HEK293 (cell line): ENCODE measurements around the gene GBP7.

ENCODE experiments used
- CTCF ChIA-PET: fragments of 350-600 bp; formaldehyde crosslinking; extraction: SDS; loops from one replicate; lab custom pipeline; 2021; ENCODE audit warnings: antibody characterized with exemption; lab: Yijun Ruan, JAX
- POLR2A ChIA-PET: fragments of 300-600 bp; formaldehyde crosslinking; extraction: SDS; loops from one replicate; lab custom pipeline; 2020; ENCODE audit warnings: antibody characterized with exemption, inconsistent platforms; lab: Yijun Ruan, JAX
- H3K27ac ChIP-seq: fragments of 200-500 bp; sonication (Bioruptor generic); 2 replicates; pipeline ENCODE4 v1.5.1; 2014; ENCODE audit warnings: low read depth, low read length, control low read depth, inconsistent platforms; ENCODE audit errors: extremely low read depth
- H3K36me3 ChIP-seq, 2 experiments: fragments of 200-500 bp in 1 of 2; sonication (Bioruptor generic) in 1 of 2; 1 replicate in 1 of 2; 2 replicates in 1 of 2; pipeline ENCODE4 v1.5.1; 2014 to 2017; ENCODE audit warnings: inconsistent platforms in 2 of 2, low read length in 2 of 2; ENCODE audit not compliant: control insufficient read depth in 2 of 2, insufficient read depth in 1 of 2
- H3K4me1 ChIP-seq: fragments of 200-500 bp; sonication (Bioruptor generic); 2 replicates; pipeline ENCODE4 v1.5.1; 2014; ENCODE audit warnings: mild to moderate bottlenecking, low read length, inconsistent platforms; ENCODE audit not compliant: control insufficient read depth, insufficient read depth
- H3K4me3 ChIP-seq: 2 replicates; pipeline ENCODE4 v1.5.1; 2011; ENCODE audit warnings: low read depth, mild to moderate bottlenecking, control low read depth, low read length, moderate library complexity
- H3K9me3 ChIP-seq: fragments of 200-500 bp; sonication (Bioruptor generic); 2 replicates; pipeline ENCODE4 v1.5.1; 2014; ENCODE audit warnings: low read depth, low read length, inconsistent platforms; ENCODE audit not compliant: control insufficient read depth, insufficient read depth
- AEBP2 ChIP-seq: fragments of 450-650 bp; formaldehyde crosslinking; IDR thresholded peaks from 2 replicates; pipeline ENCODE4 v1.5.1; 2016; ENCODE audit warnings: missing biosample characterization, missing genetic modification characterization, borderline replicate concordance
- IKZF3 ChIP-seq: fragments of 450-650 bp; IDR thresholded peaks from 2 replicates; pipeline ENCODE4 v1.5.0; 2018; ENCODE audit warnings: missing biosample characterization, mild to moderate bottlenecking, missing genetic modification characterization, moderate library complexity
- KLF1 ChIP-seq: fragments of 450-650 bp; formaldehyde crosslinking; IDR thresholded peaks from 2 replicates; pipeline ENCODE4 v1.5.1; 2016; ENCODE audit warnings: missing biosample characterization, missing genetic modification characterization
- PRDM6 ChIP-seq: fragments of 450-650 bp; formaldehyde crosslinking; IDR thresholded peaks from 2 replicates; pipeline ENCODE4 v1.5.1; 2017; ENCODE audit warnings: missing biosample characterization, missing genetic modification characterization
- SP3 ChIP-seq: fragments of 450-650 bp; formaldehyde crosslinking; IDR thresholded peaks from 2 replicates; pipeline ENCODE4 v1.5.1; 2016; ENCODE audit warnings: missing biosample characterization, missing genetic modification characterization
- ZBTB44 ChIP-seq: fragments of 450-650 bp; IDR thresholded peaks from 2 replicates; pipeline ENCODE4 v1.5.1; 2018; ENCODE audit warnings: missing biosample characterization, mild to moderate bottlenecking, missing genetic modification characterization
- ZEB2 ChIP-seq: fragments of 450-650 bp; formaldehyde crosslinking; IDR thresholded peaks from 2 replicates; pipeline ENCODE4 v1.5.1; 2016; ENCODE audit warnings: missing biosample characterization, missing genetic modification characterization
- ZFP69B ChIP-seq: fragments of 450-650 bp; formaldehyde crosslinking; IDR thresholded peaks from 2 replicates; pipeline ENCODE4 v1.5.1; 2016; ENCODE audit warnings: missing biosample characterization, missing genetic modification characterization
- ZNF138 ChIP-seq: fragments of 450-650 bp; formaldehyde crosslinking; IDR thresholded peaks from 2 replicates; pipeline ENCODE4 v1.5.1; 2016; ENCODE audit warnings: missing biosample characterization, missing genetic modification characterization, borderline replicate concordance
- ZNF140 ChIP-seq: fragments of 450-650 bp; formaldehyde crosslinking; IDR thresholded peaks from 2 replicates; pipeline ENCODE4 v1.5.1; 2016; ENCODE audit warnings: missing biosample characterization, missing genetic modification characterization
- ZNF155 ChIP-seq: fragments of 450-650 bp; formaldehyde crosslinking; IDR thresholded peaks from 2 replicates; pipeline ENCODE4 v1.5.1; 2016; ENCODE audit warnings: missing biosample characterization, missing genetic modification characterization
- ZNF175 ChIP-seq: fragments of 450-650 bp; formaldehyde crosslinking; IDR thresholded peaks from 2 replicates; pipeline ENCODE4 v1.5.1; 2016; ENCODE audit warnings: missing biosample characterization, missing genetic modification characterization
- ZNF221 ChIP-seq: fragments of 450-650 bp; formaldehyde crosslinking; IDR thresholded peaks from 2 replicates; pipeline ENCODE4 v1.5.1; 2017; ENCODE audit warnings: missing biosample characterization, missing genetic modification characterization, borderline replicate concordance
- ZNF23 ChIP-seq: fragments of 450-650 bp; formaldehyde crosslinking; IDR thresholded peaks from 2 replicates; pipeline ENCODE4 v1.5.1; 2016; ENCODE audit warnings: missing biosample characterization, missing genetic modification characterization, borderline replicate concordance
- ZNF248 ChIP-seq: fragments of 450-650 bp; formaldehyde crosslinking; IDR thresholded peaks from 2 replicates; pipeline ENCODE4 v1.5.1; 2017; ENCODE audit warnings: missing biosample characterization, missing genetic modification characterization
- ZNF350 ChIP-seq: fragments of 450-650 bp; formaldehyde crosslinking; IDR thresholded peaks from 2 replicates; pipeline ENCODE4 v1.5.0; 2017; ENCODE audit warnings: missing biosample characterization, mild to moderate bottlenecking, missing genetic modification characterization
- ZNF529 ChIP-seq: fragments of 450-650 bp; formaldehyde crosslinking; IDR thresholded peaks from 2 replicates; pipeline ENCODE4 v1.5.1; 2017; ENCODE audit warnings: missing genetic modification characterization, missing biosample characterization; ENCODE audit not compliant: insufficient replicate concordance
- ZNF560 ChIP-seq: fragments of 450-650 bp; formaldehyde crosslinking; IDR thresholded peaks from 2 replicates; pipeline ENCODE4 v1.5.1; 2017; ENCODE audit warnings: missing biosample characterization, missing genetic modification characterization, borderline replicate concordance
- ZNF610 ChIP-seq: fragments of 450-650 bp; formaldehyde crosslinking; IDR thresholded peaks from 2 replicates; pipeline ENCODE4 v1.5.1; 2016; ENCODE audit warnings: missing biosample characterization, missing genetic modification characterization, borderline replicate concordance
- ZNF624 ChIP-seq: fragments of 450-650 bp; formaldehyde crosslinking; IDR thresholded peaks from 2 replicates; pipeline ENCODE4 v1.5.1; 2017; ENCODE audit warnings: missing biosample characterization, missing genetic modification characterization
- ZNF654 ChIP-seq: fragments of 450-650 bp; formaldehyde crosslinking; IDR thresholded peaks from 2 replicates; pipeline ENCODE4 v1.5.1; 2016; ENCODE audit warnings: low read depth, missing biosample characterization, missing genetic modification characterization
- ZNF776 ChIP-seq: fragments of 450-650 bp; formaldehyde crosslinking; IDR thresholded peaks from 2 replicates; pipeline ENCODE4 v1.5.0; 2017; ENCODE audit warnings: missing biosample characterization, missing genetic modification characterization, borderline replicate concordance
- ZSCAN30 ChIP-seq: fragments of 450-650 bp; IDR thresholded peaks from 2 replicates; pipeline ENCODE4 v1.5.1; 2018; ENCODE audit warnings: missing biosample characterization, mild to moderate bottlenecking, missing genetic modification characterization, moderate library complexity
- TF ChIP-seq, protein P1 (sequence below): fragments of 450-650 bp; formaldehyde crosslinking; IDR thresholded peaks from 2 replicates; pipeline ENCODE4 v1.5.1; 2016; ENCODE audit warnings: missing biosample characterization, missing genetic modification characterization
- TF ChIP-seq, protein P2 (sequence below): fragments of 450-650 bp; formaldehyde crosslinking; IDR thresholded peaks from 2 replicates; pipeline ENCODE4 v1.5.1; 2016; ENCODE audit warnings: missing biosample characterization, missing genetic modification characterization
- TF ChIP-seq, protein P3 (sequence below): fragments of 450-650 bp; formaldehyde crosslinking; IDR thresholded peaks from 2 replicates; pipeline ENCODE4 v1.5.0; 2017; ENCODE audit warnings: missing biosample characterization, missing genetic modification characterization, borderline replicate concordance

Gene GBP7

GRCh38 chr1:89121641-89122040 is 54.2 kb downstream of the GBP7 start (continued):
- TF ChIP-seq, protein P1, sequence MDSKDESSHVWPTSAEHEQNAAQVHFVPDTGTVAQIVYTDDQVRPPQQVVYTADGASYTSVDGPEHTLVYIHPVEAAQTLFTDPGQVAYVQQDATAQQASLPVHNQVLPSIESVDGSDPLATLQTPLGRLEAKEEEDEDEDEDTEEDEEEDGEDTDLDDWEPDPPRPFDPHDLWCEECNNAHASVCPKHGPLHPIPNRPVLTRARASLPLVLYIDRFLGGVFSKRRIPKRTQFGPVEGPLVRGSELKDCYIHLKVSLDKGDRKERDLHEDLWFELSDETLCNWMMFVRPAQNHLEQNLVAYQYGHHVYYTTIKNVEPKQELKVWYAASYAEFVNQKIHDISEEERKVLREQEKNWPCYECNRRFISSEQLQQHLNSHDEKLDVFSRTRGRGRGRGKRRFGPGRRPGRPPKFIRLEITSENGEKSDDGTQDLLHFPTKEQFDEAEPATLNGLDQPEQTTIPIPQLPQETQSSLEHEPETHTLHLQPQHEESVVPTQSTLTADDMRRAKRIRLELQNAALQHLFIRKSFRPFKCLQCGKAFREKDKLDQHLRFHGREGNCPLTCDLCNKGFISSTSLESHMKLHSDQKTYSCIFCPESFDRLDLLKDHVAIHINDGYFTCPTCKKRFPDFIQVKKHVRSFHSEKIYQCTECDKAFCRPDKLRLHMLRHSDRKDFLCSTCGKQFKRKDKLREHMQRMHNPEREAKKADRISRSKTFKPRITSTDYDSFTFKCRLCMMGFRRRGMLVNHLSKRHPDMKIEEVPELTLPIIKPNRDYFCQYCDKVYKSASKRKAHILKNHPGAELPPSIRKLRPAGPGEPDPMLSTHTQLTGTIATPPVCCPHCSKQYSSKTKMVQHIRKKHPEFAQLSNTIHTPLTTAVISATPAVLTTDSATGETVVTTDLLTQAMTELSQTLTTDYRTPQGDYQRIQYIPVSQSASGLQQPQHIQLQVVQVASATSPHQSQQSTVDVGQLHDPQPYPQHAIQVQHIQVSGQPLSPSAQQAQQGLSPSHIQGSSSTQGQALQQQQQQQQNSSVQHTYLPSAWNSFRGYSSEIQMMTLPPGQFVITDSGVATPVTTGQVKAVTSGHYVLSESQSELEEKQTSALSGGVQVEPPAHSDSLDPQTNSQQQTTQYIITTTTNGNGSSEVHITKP (tag by site-specific recombination), result no peak
- TF ChIP-seq ZNF560 (tag by site-specific recombination) (no peak), ZNF23 (tag by site-specific recombination) (no peak), ZNF610 (tag by site-specific recombination) (no peak), PRDM6 (no peak), KLF1 (tag by site-specific recombination) (no peak), ZNF175 (tag by site-specific recombination) (no peak), ZNF248 (tag by site-specific recombination) (no peak), ZNF624 (no peak), ZNF529 (tag by site-specific recombination) (no peak), IKZF3 (tag by site-specific recombination) (no peak), AEBP2 (tag by site-specific recombination) (no peak)

DNA sequence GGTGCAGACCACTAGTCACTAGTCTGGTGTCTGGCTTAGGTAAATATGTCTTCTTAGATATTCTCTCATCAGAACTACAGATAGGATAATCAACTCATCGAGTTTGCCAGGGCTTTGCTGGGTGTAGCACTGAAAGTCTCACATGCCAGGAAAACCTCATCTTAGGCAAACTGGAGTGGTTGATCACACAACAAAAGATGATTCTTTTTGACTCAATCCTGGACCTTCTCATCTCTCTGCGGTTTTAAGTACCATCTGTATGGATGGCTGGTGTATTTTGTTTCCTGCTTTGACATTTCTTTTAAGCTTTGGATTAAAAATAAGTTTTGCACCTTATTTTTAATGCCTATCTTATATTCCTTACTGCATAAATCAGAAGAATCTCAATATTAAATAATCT is 61.1 kb downstream of the GBP7 start:
- ChIA-PET CTCF (no interaction called here), POLR2A (no interaction called here)
- Histone ChIP-seq H3K9me3 (no peaks in the 10 kb centered on the region), H3K4me3 (no peak overlapping the region), H3K36me3 (peaks cover 0 to 9% of the 10 kb centered on the region in 2 experiments; a peak in 1 of 3 replicates), H3K4me1 (no peaks in the 10 kb centered on the region), H3K27ac (no peak overlapping the region)
- TF ChIP-seq ZNF248 (tag by site-specific recombination) (no peak), ZNF140 (tag by site-specific recombination) (no peak), ZNF155 (tag by site-specific recombination) (no peak), ZSCAN30 (tag by site-specific recombination) (no peak), ZNF560 (tag by site-specific recombination) (no peak), ZFP69B (tag by site-specific recombination) (no peak), ZNF221 (no peak), ZEB2 (tag by site-specific recombination) (no peak), ZNF138 (no peak), ZBTB44 (tag by site-specific recombination) (no peak), SP3 (no peak), KLF1 (tag by site-specific recombination) (no peak), ZNF350 (tag by site-specific recombination) (no peak), ZNF776 (no peak), ZNF654 (tag by site-specific recombination) (no peak)
- TF ChIP-seq, protein P2, sequence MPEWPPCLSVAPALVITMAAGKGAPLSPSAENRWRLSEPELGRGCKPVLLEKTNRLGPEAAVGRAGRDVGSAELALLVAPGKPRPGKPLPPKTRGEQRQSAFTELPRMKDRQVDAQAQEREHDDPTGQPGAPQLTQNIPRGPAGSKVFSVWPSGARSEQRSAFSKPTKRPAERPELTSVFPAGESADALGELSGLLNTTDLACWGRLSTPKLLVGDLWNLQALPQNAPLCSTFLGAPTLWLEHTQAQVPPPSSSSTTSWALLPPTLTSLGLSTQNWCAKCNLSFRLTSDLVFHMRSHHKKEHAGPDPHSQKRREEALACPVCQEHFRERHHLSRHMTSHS, result no peak
- TF ChIP-seq, protein P3, sequence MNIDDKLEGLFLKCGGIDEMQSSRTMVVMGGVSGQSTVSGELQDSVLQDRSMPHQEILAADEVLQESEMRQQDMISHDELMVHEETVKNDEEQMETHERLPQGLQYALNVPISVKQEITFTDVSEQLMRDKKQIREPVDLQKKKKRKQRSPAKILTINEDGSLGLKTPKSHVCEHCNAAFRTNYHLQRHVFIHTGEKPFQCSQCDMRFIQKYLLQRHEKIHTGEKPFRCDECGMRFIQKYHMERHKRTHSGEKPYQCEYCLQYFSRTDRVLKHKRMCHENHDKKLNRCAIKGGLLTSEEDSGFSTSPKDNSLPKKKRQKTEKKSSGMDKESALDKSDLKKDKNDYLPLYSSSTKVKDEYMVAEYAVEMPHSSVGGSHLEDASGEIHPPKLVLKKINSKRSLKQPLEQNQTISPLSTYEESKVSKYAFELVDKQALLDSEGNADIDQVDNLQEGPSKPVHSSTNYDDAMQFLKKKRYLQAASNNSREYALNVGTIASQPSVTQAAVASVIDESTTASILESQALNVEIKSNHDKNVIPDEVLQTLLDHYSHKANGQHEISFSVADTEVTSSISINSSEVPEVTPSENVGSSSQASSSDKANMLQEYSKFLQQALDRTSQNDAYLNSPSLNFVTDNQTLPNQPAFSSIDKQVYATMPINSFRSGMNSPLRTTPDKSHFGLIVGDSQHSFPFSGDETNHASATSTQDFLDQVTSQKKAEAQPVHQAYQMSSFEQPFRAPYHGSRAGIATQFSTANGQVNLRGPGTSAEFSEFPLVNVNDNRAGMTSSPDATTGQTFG (tag by site-specific recombination), result no peak
